Kidney (tissue), 14 donors: ENCODE measurements around the gene ESPNL. TPM values are rescaled to one million over a fixed set of nuclear protein-coding genes. Genes with fewer than 3 reads are reported as not detected.
A peak's percentile ranks its signal among the peaks of the same experiment; 100 is the strongest.

Experiments used
- DNase-seq, 5 donors: peaks; one replicate each; pipeline ENCODE4 v3.0.0-alpha.2; 2013 to 2020
- FAIRE-seq: peaks from 2 replicates; lab custom pipeline; 2012; peaks lifted over from hg19 to GRCh38; lab: Jason Lieb, UNC
- H3K27ac ChIP-seq, 2 donors: one replicate each; pipeline ENCODE4 v1.7.0; 2013; ENCODE audit warnings: low read depth in 2 of 2, low read length in 2 of 2, inconsistent platforms in 1 of 2
- H3K27me3 ChIP-seq: one replicate; pipeline ENCODE4 v1.7.1; 2013; ENCODE audit warnings: low read length, inconsistent platforms; ENCODE audit not compliant: control insufficient read depth, insufficient read depth
- H3K36me3 ChIP-seq, 3 donors: one replicate each; pipeline versions ENCODE4 v1.7.0 to v1.7.1; 2013; ENCODE audit warnings: low read length in 3 of 3, control low read depth in 1 of 3, inconsistent platforms in 1 of 3; ENCODE audit not compliant: insufficient read depth in 3 of 3, control insufficient read depth in 2 of 3
- H3K4me1 ChIP-seq, 3 donors: one replicate each; pipeline versions ENCODE4 v1.7.0 to v1.7.1; 2013; ENCODE audit warnings: low read length in 3 of 3, inconsistent platforms in 1 of 3, low read depth in 1 of 3; ENCODE audit not compliant: control insufficient read depth in 2 of 3, insufficient read depth in 2 of 3
- H3K4me3 ChIP-seq, 3 donors: one replicate each; pipeline versions ENCODE4 v1.7.0 to v1.8.1; 2013; ENCODE audit warnings: low read length in 3 of 3, control low read depth in 1 of 3, inconsistent platforms in 1 of 3
- H3K9ac ChIP-seq, 3 donors: one replicate each; pipeline versions ENCODE4 v1.7.0 to v1.7.1; 2013; ENCODE audit warnings: low read length in 3 of 3, control low read depth in 1 of 3, inconsistent platforms in 1 of 3
- H3K9me3 ChIP-seq, 3 donors: one replicate each; pipeline versions ENCODE4 v1.7.0 to v1.7.1; 2013; ENCODE audit warnings: low read length in 3 of 3, control low read depth in 1 of 3, inconsistent platforms in 1 of 3; ENCODE audit not compliant: control insufficient read depth in 2 of 3, insufficient read depth in 1 of 3
- intact Hi-C: fragments of 100-400 bp; cut with DNase I; formaldehyde crosslinking; loops from one replicate; pipeline ENCODE4 v1.11.1; 2022
- polyA plus RNA-seq: library from polyadenylated mRNA; stranded (reverse); fragments of 350-450 nt; fragmentation: Illumina TruSeq; extraction: RNeasy Lipid Tissue Mini Kit (QIAGEN cat#74804); gene quantifications from one replicate; pipeline ENCODE4 v1.2.3, GENCODE V29; 2014; ENCODE audit warnings: low read depth, low replicate concordance; ENCODE audit not compliant: insufficient read depth
- total RNA-seq: library from RNA; stranded (reverse); fragmentation: NEBNext Ultra II Directional; extraction: Animal tissue kit (Norgen Biotek cat#: 25700); gene quantifications from one replicate; pipeline ENCODE4 v1.2.1, GENCODE V29; 2021
- TF ChIP-seq, protein P1 (sequence below): IDR thresholded peaks from 3 replicates; pipeline ENCODE4 v1.5.1; 2012; ENCODE audit warnings: mild to moderate bottlenecking, moderate library complexity, borderline replicate concordance; ENCODE audit not compliant: insufficient read depth; ENCODE audit errors: extremely low read depth
- donor health status: control.
- donor health status: control.
- donor health status: control.
- donor health status: control.
- donor health status: control.
- donor health status: DM: yes; HTN: yes; CAD: no.
- donor health status: Normal renal cell carcinoma (clear cell type).

Gene ESPNL
- total and polyA plus RNA-seq, 2 donors from 2014 or later = 0.28 to 2.7 TPM

DNA sequence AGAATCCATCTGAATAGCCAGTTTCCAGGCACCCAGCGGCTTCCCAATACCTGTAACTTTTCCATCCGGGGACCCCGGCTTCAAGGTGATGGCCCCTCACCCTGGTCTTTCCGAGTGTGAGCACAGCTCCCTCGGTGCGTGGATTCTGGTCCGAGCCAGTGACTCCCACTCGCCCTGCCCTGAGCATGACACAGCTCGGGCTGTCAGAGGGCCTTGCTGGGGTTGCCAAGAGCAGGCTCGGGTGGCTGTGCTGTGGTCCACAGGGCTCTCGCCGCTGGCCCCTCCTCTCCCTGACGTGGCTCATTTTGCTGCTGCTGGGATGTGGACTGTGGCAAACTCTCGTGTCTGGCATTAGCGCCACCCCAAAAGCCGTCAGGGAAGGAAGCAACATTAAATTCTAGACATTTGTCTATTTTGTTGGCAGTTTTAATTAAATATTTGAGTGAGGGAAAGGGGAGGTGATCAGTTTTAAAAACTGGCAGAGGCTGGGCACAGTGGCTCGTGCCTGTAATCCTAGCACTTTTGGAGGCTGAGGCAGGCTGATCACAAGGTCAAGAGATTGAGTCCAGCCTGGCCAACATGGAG, 5.6 kb upstream of the ESPNL start:
- H3K36me3 ChIP-seq = peaks cover 0 to 3% (median 2%) of the 10 kb centered on the region in 3 donors
- TF ChIP-seq, protein P1, sequence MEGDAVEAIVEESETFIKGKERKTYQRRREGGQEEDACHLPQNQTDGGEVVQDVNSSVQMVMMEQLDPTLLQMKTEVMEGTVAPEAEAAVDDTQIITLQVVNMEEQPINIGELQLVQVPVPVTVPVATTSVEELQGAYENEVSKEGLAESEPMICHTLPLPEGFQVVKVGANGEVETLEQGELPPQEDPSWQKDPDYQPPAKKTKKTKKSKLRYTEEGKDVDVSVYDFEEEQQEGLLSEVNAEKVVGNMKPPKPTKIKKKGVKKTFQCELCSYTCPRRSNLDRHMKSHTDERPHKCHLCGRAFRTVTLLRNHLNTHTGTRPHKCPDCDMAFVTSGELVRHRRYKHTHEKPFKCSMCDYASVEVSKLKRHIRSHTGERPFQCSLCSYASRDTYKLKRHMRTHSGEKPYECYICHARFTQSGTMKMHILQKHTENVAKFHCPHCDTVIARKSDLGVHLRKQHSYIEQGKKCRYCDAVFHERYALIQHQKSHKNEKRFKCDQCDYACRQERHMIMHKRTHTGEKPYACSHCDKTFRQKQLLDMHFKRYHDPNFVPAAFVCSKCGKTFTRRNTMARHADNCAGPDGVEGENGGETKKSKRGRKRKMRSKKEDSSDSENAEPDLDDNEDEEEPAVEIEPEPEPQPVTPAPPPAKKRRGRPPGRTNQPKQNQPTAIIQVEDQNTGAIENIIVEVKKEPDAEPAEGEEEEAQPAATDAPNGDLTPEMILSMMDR = no peak
- FAIRE-seq = no peak
- no peak overlapping the region for H3K9ac ChIP-seq
- H3K27me3 ChIP-seq = no peaks in the 10 kb centered on the region
- H3K4me1 ChIP-seq = no peaks in the 10 kb centered on the region
- intact Hi-C loops = no loop called here
- no peak overlapping the region for H3K4me3 ChIP-seq
- H3K27ac ChIP-seq = no peak overlapping the region
- H3K9me3 ChIP-seq = no peaks in the 10 kb centered on the region
- DNase-seq = peak in 1 of 5 donors; percentile 57

- TF ChIP-seq, protein P1 = no peak
- Histone ChIP-seq H3K4me1 (no peaks in the 10 kb centered on the region), H3K9me3 (no peaks in the 10 kb centered on the region), H3K27me3 (no peaks in the 10 kb centered on the region), H3K9ac (no peak overlapping the region), H3K36me3 (peaks cover 0 to 3% (median 2%) of the 10 kb centered on the region in 3 donors), H3K4me3 (no peak overlapping the region), H3K27ac (no peak overlapping the region)
- intact Hi-C loops = no loop called here
- DNase-seq = no peak
- FAIRE-seq = no peak
These were observed 5.0 kb upstream of the ESPNL start for GRCh38 chr2:238095143-238095542.

DNA sequence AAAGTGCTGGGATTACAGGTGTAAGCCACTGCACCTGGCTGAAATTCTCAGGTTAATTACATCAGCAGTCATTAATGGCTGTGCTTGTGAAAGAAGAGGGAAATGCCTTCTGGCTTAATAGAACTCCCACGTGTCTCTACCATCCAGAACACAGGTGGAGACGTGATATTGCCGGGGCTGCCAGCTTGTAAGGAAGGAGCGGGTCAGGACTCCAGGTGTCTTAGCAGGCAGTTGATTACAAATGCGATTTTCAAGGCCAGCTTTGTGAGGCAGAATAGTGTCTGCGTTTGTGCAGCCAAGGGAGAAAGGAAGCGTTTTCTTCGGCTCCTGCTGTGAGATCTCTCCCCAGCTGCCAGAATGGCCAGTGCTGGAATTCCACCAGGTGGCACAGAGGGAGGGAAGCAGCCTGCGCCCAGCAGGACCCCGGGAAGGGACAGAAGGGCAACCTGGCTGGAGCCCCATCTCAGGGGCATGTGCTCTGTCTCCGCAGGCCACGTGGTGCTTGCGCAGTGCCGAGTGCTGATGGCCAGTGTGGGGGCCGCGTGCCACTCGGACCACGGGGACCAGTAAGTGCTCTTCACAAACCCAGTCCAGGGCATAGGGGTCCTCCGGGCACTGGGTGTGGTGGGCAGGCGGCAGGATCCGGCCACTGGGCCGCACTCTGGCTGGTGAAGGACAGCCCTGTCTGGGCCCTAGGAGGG, 3.7 kb upstream of the ESPNL start:
- intact Hi-C loops = no loop called here
- no peak overlapping the region for H3K9ac ChIP-seq
- H3K27me3 ChIP-seq = no peaks in the 10 kb centered on the region
- TF ChIP-seq, protein P1 = no peak
- peaks cover 0 to 2% (median 0%) of the 10 kb centered on the region in 3 donors for H3K36me3 ChIP-seq
- no peaks in the 10 kb centered on the region for H3K9me3 ChIP-seq
- H3K4me3 ChIP-seq = no peak overlapping the region
- peak in 3 of 5 donors; percentile 44 to 49 (median 45) for DNase-seq
- no peak overlapping the region for H3K27ac ChIP-seq
- H3K4me1 ChIP-seq = no peaks in the 10 kb centered on the region
- FAIRE-seq = no peak
